ENCODE measurements around the gene TOX2. TPM values are rescaled to one million over a fixed set of nuclear protein-coding genes. Genes with fewer than 3 reads are reported as not detected.
A peak's percentile ranks its signal among the peaks of the same experiment; 100 is the strongest.
"Not testable (repeated sequence)": the region's sequence is repeated elsewhere in the genome, so short reads cannot be mapped to it uniquely, and the experiment has no call there.

The TOX2 gene
- total RNA-seq, 2 donors from 2014 or later, result 4.0 to 6.1 TPM

DNA sequence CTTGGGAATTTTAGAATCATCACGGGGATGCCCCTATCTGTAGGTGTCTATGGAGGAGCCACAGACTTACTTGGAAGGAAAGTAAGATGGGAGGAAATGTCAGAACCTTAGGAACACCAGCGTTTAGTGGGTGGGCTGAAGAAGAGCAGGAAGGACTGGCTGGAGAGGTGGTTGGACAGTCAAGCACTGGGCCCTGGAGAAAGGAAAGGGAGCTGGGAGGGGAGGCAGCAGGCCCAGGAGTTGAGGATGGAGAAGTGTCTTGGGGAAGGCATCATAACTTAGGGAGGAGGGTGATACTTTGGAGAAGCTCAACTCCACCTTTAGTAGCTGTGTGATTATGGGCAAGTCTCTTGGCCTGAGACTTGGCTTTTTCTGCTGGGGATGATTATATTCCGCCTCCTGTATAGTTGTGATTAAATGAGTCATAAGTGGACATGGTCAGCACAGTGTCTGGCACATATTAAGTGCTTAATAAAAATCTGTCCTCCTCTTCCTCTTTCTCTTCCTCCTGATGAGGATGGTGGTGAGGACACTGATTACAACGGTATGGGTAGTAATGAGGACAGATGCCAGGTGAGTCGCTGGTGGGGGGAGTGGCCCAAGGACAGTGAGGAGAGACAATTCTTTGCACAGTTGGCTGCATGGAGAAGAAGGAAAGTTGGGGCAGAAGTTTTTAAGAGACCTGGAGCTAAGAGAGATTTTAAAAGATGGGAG is 125.7 kb downstream of the TOX2 start:
- H3K36me3 ChIP-seq, result no peaks in the 10 kb centered on the region
- H3K4me1 ChIP-seq, result no peaks in the 10 kb centered on the region
- no peaks in the 10 kb centered on the region for H3K9me3 ChIP-seq
- DNase-seq, result no peak
- H3K27me3 ChIP-seq, result no peaks in the 10 kb centered on the region
- TF ChIP-seq, protein P1, sequence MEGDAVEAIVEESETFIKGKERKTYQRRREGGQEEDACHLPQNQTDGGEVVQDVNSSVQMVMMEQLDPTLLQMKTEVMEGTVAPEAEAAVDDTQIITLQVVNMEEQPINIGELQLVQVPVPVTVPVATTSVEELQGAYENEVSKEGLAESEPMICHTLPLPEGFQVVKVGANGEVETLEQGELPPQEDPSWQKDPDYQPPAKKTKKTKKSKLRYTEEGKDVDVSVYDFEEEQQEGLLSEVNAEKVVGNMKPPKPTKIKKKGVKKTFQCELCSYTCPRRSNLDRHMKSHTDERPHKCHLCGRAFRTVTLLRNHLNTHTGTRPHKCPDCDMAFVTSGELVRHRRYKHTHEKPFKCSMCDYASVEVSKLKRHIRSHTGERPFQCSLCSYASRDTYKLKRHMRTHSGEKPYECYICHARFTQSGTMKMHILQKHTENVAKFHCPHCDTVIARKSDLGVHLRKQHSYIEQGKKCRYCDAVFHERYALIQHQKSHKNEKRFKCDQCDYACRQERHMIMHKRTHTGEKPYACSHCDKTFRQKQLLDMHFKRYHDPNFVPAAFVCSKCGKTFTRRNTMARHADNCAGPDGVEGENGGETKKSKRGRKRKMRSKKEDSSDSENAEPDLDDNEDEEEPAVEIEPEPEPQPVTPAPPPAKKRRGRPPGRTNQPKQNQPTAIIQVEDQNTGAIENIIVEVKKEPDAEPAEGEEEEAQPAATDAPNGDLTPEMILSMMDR (IDR thresholded peaks at IDR 0.05), result no peak
- no peak overlapping the region for H3K9ac ChIP-seq (ENCODE audit: low read depth in 2 of 2, low read length in 2 of 2)
- no peak overlapping the region for H3K4me3 ChIP-seq
- no peak overlapping the region for H3K27ac ChIP-seq
- intact Hi-C loops (cut with DNase I), result no loop called here

DNA sequence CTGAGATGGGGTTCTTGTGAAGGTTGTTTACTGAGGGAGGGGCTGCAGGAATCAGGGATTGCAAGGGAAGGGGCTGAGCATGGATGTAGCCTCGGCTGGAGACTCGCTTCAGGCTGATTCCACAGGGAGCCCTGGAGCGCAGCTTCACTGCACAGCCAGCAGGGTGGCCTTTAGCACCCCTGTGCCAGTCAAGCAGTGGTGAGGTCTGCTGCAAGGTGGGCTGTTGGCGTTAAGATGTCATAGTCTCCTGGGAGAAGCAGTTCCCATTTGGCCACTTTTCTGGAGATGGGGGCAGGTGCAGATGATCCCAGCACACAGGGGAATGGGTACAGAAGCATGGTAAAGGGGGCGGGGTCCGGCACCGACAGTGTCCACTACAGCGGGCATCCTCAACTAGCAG is 126.3 kb downstream of the TOX2 start:
- Histone ChIP-seq H3K9me3 (no peaks in the 10 kb centered on the region), H3K9ac (ENCODE audit: low read depth in 2 of 2, low read length in 2 of 2) (no peak overlapping the region)

DNA sequence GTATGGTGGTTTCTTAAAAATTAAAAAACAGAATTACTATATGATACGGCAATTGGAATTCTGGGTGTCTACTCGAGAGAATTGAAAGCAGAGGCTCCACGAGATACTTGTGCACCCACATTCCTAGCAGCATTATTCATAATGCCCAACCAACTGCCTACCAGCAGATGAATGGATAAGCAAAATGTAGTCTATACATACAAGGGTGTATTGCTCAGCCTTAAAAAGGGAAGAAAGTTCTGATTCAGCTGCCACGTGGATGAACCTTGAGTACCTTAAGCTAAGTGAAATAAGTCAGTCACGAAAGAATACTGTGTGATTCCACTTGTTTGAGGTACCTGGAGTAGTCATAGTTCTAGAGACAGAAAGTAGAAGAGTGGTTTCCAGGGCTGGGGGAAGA is 130.1 kb downstream of the TOX2 start:
- H3K27me3 ChIP-seq; H3K9me3 ChIP-seq; H3K9ac ChIP-seq (ENCODE audit: low read depth in 2 of 2, low read length in 2 of 2); H3K4me3 ChIP-seq; H3K4me1 ChIP-seq; H3K36me3 ChIP-seq; intact Hi-C loops (cut with DNase I); H3K27ac ChIP-seq; DNase-seq: not testable (repeated sequence)

More for the DNA sequence above, 126.3 kb downstream of the TOX2 start:
- TF ChIP-seq, protein P1 (IDR thresholded peaks at IDR 0.05), result no peak
- intact Hi-C loops (cut with DNase I), result no loop called here
- Histone ChIP-seq H3K27me3 (no peaks in the 10 kb centered on the region), H3K4me1 (no peaks in the 10 kb centered on the region), H3K4me3 (no peak overlapping the region), H3K27ac (no peak overlapping the region), H3K36me3 (no peaks in the 10 kb centered on the region)
- DNase-seq, result no peak

DNA sequence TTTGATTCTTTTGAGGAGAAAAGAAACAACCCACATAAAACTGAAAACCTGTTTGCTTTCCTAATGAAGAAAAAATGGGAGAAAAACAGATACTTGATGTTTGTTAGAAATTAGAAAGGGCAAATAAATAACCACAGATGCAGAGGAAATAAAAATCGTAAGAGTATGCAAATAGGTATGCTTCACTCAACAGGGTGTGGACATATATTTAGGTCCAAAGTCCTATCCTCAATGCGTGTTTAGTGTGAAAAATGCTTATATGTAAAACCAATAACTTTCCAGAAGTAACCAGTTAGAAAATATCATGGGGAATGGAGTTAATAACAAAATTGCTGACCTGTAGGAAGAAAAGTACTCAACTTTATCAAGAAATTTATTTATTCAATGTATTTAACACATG is 135.7 kb downstream of the TOX2 start:
- TF ChIP-seq, protein P1 (IDR thresholded peaks at IDR 0.05), result no peak
- intact Hi-C loops (cut with DNase I), result no loop called here
- no peak for DNase-seq
- Histone ChIP-seq H3K27me3 (no peaks in the 10 kb centered on the region), H3K9ac (ENCODE audit: low read depth in 2 of 2, low read length in 2 of 2) (no peak overlapping the region), H3K27ac (no peak overlapping the region), H3K36me3 (no peaks in the 10 kb centered on the region), H3K4me1 (no peaks in the 10 kb centered on the region), H3K9me3 (no peaks in the 10 kb centered on the region), H3K4me3 (no peak overlapping the region)

DNA sequence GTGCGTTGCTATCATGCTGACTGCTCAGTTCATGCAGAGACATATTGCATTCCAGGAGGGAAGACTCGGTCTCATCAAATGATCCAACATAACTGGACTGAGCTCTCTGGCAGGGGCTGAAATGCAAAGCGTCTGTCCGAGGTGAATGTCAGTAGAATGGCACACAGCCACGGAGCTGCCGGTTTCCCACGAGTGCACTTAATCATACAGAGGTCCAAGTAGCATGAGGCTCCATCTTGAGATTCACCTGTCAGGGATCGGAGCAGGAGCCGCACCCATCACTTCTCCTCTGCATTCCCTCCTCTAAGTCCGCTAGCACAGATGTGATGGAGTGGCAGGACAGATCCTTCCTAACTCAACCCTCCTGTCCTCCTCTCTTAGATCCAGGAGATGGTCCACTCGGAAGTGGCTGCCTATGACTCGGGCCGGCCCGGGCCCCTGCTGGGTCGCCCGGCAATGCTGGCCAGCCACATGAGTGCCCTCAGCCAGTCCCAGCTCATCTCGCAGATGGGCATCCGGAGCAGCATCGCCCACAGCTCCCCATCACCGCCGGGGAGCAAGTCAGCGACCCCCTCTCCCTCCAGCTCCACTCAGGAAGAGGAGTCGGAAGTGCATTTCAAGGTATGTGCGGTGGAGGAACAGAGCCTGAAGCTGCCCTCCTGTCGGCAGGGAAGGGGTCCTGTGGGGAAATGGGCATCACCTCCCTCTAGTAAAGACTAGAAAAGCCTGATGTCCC is 136.4 kb downstream of the TOX2 start:
- TF ChIP-seq, protein P1 (IDR thresholded peaks at IDR 0.05), result no peak
- Histone ChIP-seq H3K27ac (no peak overlapping the region), H3K9me3 (no peaks in the 10 kb centered on the region), H3K36me3 (no peaks in the 10 kb centered on the region), H3K4me1 (no peaks in the 10 kb centered on the region), H3K9ac (ENCODE audit: low read depth in 2 of 2, low read length in 2 of 2) (no peak overlapping the region), H3K4me3 (no peak overlapping the region), H3K27me3 (no peaks in the 10 kb centered on the region)
- intact Hi-C loops (cut with DNase I), result no loop called here
- no peak for DNase-seq

DNA sequence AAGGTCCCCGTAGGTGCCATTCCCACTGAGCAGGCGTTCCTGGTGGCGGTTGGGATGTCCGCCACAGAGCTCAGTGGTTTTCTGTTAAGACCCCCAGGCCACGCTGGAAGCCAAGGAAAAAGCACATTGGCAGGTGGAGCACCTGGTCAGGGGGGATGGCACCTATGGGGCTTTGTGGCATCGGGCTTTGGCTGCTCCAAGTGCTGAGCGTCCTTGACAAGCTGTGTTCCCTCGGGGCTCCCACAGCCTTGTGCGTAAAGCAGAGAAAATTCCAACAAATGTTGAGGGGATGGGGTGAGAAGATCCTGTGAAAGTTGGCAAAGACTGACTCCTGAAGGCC is 137.0 kb downstream of the TOX2 start:
- no peaks in the 10 kb centered on the region for H3K9me3 ChIP-seq
- peak; percentile 10 for DNase-seq
- no peaks in the 10 kb centered on the region for H3K36me3 ChIP-seq
- TF ChIP-seq, protein P1 (IDR thresholded peaks at IDR 0.05), result no peak
- no peaks in the 10 kb centered on the region for H3K4me1 ChIP-seq
- no peaks in the 10 kb centered on the region for H3K27me3 ChIP-seq
- no peak overlapping the region for H3K9ac ChIP-seq (ENCODE audit: low read depth in 2 of 2, low read length in 2 of 2)
- intact Hi-C loops (cut with DNase I), result no loop called here
- no peak overlapping the region for H3K27ac ChIP-seq
- no peak overlapping the region for H3K4me3 ChIP-seq
